ENCODE data around the gene CTAGE4.
"Not testable (repeated sequence)": the region's sequence is repeated elsewhere in the genome, so short reads cannot be mapped to it uniquely, and the experiment has no call there.

- not testable (repeated sequence) for TF ChIP-seq SIN3A (IDR thresholded peaks at IDR 0.05; ENCODE audit: borderline replicate concordance, insufficient read depth, low read depth, low read length); POLR2AphosphoS5 (IDR thresholded peaks at IDR 0.05; ENCODE audit: low read depth, low read length); CTCF (IDR thresholded peaks at IDR 0.05)
Measured at GRCh38 chr7:144205306-144205705, 22.0 kb downstream of the CTAGE4 start.
